Choroid plexus epithelial cell (primary cell): ENCODE measurements around the gene CEP85L.

Source experiments
- DNase-seq: peaks from one replicate; pipeline ENCODE4 v3.0.0-alpha.2; 2010; ENCODE audit warnings: low read depth
- H3K4me3 ChIP-seq: 2 replicates; pipeline ENCODE4 v1.5.1; 2011; ENCODE audit warnings: low read depth, mild to moderate bottlenecking, control low read depth, low read length, moderate library complexity
- CTCF ChIP-seq: conservative IDR thresholded peaks from 2 replicates; pipeline ENCODE4 v1.5.1; 2011; ENCODE audit warnings: low read depth, mild to moderate bottlenecking, control low read depth, inconsistent platforms, low read length, moderate library complexity

Gene CEP85L

GRCh38 chr6:118651282-118652050 is at the start of gene CEP85L:
Gene CEP85L, minus strand, starts transcription at chr6:118651591. Its CDS starts 322 bp downstream, at chr6:118651269.
- TF ChIP-seq CTCF: no peak
- peak within 1 kb of the TSS; percentile 91 for H3K4me3 ChIP-seq
- DNase-seq: peak; percentile 93

GRCh38 chr6:118700531-118700930 is 49.1 kb upstream of the CEP85L start:
- H3K4me3 ChIP-seq: no peak overlapping the region
- no peak for DNase-seq
- TF ChIP-seq CTCF: no peak

GRCh38 chr6:118697554-118697953 is 46.2 kb upstream of the CEP85L start:
- no peak for DNase-seq
- H3K4me3 ChIP-seq: no peak overlapping the region
- TF ChIP-seq CTCF: no peak

- DNase-seq: no peak
These were observed 44.9 kb upstream of the CEP85L start for GRCh38 chr6:118696271-118696670.

GRCh38 chr6:118693562-118693961 is 42.2 kb upstream of the CEP85L start:
- no peak for TF ChIP-seq CTCF
- DNase-seq: no peak

More at GRCh38 chr6:118696271-118696670, 44.9 kb upstream of the CEP85L start:
- H3K4me3 ChIP-seq: no peak overlapping the region
- no peak for TF ChIP-seq CTCF

GRCh38 chr6:118685823-118686449 is 34.5 kb upstream of the CEP85L start:
- no peak for TF ChIP-seq CTCF
- H3K4me3 ChIP-seq: no peak overlapping the region
- DNase-seq: peak; percentile 36

More at GRCh38 chr6:118693562-118693961, 42.2 kb upstream of the CEP85L start:
- no peak overlapping the region for H3K4me3 ChIP-seq
